Renal cortex interstitium (tissue), 11 donors: ENCODE measurements around the gene CHAF1B. TPM values are rescaled to one million over a fixed set of nuclear protein-coding genes. Genes with fewer than 3 reads are reported as not detected.
A peak's percentile ranks its signal among the peaks of the same experiment; 100 is the strongest.

Source experiments
- DNase-seq, 11 donors: peaks; one replicate each; pipeline ENCODE4 v3.0.0-alpha.2; 2013; ENCODE audit warnings: low read depth in 9 of 11, low spot score in 4 of 11; ENCODE audit errors: extremely low read depth in 1 of 11
- polyA plus RNA-seq, 3 donors: library from polyadenylated mRNA; unstranded; fragments of 120-200 nt; gene quantifications; one replicate each; pipeline ENCODE4 v1.2.1, GENCODE V29; 2013; ENCODE audit not compliant: insufficient read length in 3 of 3

The CHAF1B gene
- polyA plus RNA-seq, 3 donors: 6.8 to 12.5 (median 8.6) TPM

GRCh38 chr21:36451506-36451905 is 66.3 kb downstream of the CHAF1B start:
- no peak for DNase-seq

DNA sequence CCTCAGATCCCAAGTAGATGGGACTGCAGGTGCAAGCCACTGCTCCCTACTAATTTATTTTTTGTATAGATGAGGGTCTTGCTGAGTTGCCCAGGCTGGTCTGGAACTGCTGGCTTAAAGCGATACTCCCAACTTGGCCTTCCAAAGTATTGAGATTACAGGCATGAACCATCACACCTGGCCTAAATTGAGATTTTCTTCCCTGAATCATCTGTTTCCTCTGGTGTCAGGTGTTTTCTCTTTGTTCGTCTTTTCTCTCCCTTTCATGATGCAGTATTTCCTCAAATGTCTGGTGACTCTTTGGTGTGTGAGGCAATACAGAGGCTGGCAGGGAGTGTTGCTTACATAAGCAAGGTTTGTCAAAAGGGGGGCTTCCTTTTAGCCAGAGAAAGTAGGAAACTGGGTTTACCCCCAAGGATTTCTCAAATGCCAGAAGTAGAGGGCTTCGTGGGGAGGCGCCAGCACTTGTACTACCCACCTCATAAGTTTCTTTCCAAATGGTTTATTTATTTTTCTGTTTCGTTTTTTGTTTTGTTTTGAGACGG is 67.2 kb downstream of the CHAF1B start:
- DNase-seq: no peak

DNA sequence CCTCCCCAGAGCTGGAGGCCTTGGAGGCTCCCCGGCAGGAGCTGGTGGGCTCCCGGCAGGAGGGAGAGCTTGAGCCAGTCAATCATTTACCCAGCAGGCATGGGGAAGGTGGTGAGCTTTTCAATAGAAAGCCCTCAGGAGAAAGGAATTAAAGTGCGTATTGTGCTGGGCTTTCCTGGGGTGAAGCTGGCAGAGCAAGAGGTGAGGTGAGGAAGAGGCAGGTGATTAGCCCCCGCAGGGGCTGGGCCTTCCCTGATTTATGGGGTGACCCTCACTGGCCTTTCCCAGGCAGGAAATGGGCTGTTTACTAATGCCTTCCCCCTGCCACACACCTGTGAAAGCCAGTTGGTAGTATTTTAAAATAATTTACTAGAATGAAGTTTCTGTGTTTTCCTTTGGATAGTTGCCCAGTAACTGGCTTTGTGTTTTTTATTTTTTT is 68.9 kb downstream of the CHAF1B start:
- DNase-seq: peak in 7 of 11 donors; percentile 22 to 67 (median 44)

GRCh38 chr21:36454706-36455105 is 69.5 kb downstream of the CHAF1B start:
- DNase-seq: no peak

DNA sequence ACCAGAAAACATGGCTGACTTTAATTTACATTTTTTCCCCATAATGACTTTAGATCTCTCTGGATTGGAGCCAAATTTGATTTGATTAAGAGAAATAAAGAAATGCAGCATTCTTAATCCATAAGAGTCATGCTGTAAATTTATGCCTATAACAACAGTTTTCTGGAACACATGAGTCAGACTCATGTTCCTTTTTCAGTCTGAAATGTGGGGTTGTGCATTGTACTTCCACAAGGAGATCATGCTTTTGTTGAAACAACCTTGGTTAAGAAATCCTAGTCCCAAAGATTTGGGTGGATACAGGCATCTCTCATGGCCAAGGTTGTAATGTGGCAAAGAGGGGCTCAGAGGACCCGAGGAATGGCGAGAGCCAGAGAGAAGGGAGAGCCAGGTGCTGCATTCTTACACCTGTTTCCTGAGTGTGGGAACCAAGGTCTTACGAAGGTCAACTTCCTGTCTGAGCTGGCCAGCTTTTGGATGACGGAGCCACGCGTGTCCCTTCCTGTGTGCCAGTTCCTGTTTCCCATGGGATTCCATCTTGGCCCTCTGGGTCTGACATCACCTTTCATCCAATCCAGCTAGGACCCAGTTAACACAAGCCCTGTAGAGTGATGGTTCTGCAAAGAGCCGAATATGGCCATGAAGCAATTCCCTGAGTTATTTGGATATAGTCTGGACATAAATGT is 71.7 kb downstream of the CHAF1B start:
- no peak for DNase-seq

GRCh38 chr21:36459098-36459497 is 73.9 kb downstream of the CHAF1B start:
- DNase-seq: no peak

GRCh38 chr21:36460866-36461265 is 75.7 kb downstream of the CHAF1B start:
- DNase-seq: no peak

GRCh38 chr21:36461277-36461917 is 76.2 kb downstream of the CHAF1B start:
- no peak for DNase-seq

- DNase-seq: no peak
Measured at GRCh38 chr21:36461918-36462486, 76.8 kb downstream of the CHAF1B start.

DNA sequence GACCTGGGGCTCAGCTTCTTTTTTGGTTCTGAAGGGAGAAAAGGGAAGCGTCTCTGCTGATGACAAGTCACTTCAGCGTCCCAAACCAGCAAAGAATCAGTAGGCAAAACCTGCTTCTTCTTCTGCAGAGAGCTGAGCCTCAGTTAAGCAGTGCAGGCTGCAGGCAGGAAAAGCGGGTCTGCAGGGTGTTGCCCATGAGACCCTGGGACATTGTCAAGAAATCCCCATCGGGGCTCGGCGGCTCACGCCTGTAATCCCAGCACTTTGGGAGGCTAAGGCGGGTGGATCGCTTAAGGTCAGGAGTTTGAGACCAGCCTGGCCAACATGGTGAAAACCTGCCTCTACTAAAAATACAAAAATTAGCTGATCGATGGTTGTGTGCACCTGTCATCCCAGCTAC is 78.0 kb downstream of the CHAF1B start:
- no peak for DNase-seq

DNA sequence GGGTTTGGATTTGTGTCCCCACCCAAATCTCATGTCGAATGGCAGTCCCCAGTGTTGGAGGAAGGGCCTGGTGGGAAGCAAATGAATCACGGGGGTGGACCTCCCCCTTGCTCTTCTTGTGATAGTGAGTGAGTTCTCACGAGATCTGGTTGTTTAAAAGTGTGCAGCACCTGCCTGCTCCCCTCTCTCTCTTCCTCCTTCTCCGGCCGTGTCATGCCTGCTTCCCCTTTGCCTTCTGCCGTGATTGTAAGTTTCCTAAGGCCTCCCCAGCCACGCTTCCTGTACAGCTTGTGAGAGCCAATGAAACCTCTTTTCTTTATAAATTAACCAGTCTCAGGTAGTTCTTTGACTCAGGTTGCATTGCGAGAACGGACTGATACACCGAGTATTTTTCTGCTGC is 78.8 kb downstream of the CHAF1B start:
- DNase-seq: no peak

DNA sequence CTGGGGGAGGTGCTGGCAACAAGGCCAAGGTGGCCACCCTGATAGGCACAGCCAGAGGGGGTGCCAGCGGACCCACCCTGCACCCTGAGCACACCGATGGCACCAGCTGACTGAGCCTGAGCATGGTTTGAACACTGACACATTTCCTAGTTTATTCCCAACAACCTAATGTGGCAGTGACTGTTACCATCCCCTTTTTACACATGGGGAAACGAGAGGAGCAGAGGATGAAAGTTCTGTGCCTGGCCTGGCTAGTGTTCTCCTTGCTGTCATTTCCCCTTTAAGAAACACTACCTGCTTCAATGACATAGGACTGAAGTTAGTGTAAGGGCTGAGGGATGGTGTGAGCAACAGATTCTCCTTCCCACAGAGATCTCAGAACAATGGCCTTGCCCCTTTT is 79.4 kb downstream of the CHAF1B start:
- no peak for DNase-seq

DNA sequence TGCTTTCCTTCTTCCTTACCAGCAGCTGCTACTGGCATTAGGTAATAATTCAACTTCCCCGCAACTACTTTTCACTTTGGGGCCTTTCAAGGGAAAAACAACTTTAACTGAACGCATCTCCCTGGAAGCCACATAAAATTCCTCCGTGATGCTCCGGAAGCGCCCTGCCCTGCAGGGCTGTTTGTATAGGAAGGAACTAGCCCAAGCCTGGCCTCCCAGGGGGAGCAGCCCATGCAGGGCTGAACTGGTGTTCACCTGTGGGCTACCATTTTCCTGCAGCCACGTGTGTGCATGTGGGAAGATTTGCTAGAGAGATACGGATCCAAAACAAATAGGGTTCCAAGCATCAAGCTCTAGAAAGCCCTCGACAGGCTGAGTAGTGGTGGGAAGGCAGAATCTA is 80.3 kb downstream of the CHAF1B start:
- no peak for DNase-seq

DNA sequence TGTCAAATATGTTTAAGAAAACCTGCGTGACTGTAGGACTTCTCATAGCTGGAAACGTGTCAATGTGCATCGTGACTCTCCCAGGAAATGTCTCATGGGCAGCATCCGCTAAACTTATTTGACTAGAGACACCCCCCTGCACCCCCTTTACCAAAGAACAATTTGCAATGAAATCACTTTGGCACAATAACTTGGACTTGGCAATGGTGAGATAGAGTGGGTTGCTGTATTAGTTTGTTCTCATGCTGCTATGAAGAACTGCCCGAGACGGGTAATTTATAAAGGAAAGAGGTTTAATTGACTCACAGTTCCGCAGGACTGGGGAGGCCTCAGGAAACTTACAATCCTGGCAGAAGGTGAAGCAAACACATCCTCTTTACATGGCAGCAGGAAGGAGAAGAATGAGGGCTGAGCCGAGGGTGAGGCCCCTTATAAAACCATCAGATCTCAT is 80.9 kb downstream of the CHAF1B start:
- DNase-seq: no peak

Other genes with a start within 250 kb of the CHAF1B start
- gene DOP1B, start 228.6 kb upstream of the CHAF1B start, polyA plus RNA-seq: 1 to 10 TPM; 6.0 to 8.0 (median 6.8) TPM
- gene MORC3, start 65.2 kb upstream of the CHAF1B start, polyA plus RNA-seq: 10 to 100 TPM; 35.6 to 45.7 (median 43.9) TPM
- 1 to 10 TPM; 2.3 to 6.8 (median 4.5) TPM for gene CLDN14, start 94.7 kb downstream of the CHAF1B start, polyA plus RNA-seq